Heart left ventricle (tissue), 16 donors: ENCODE results near the gene GNAO1. TPM values are rescaled to one million over a fixed set of nuclear protein-coding genes. Genes with fewer than 3 reads are reported as not detected.

Experiments used
- ATAC-seq, 4 donors: fragments of 200-7000 bp; cut with Tn5 transposase; one replicate each; pipeline ENCODE4 v1.9.1; 2020 to 2022; ENCODE audit warnings: moderate library complexity in 4 of 4, mild to moderate bottlenecking in 3 of 4, moderate number of reproducible peaks in 1 of 4
- DNase-seq, 5 donors: peaks; one replicate each; pipeline ENCODE4 v3.0.0-alpha.2; 2020
- H3K27ac ChIP-seq, 12 donors: fragments of 200-600 bp; sonication (generic) in 4 of 12; one replicate each; pipeline versions ENCODE4 v1.5.0 to v1.8.0; 2016 to 2022; ENCODE audit warnings: mild to moderate bottlenecking in 2 of 12
- H3K27me3 ChIP-seq, 9 donors: fragments of 200-600 bp; sonication (generic) in 2 of 9; one replicate each; pipeline versions ENCODE4 v1.5.1 to v1.8.0; 2016 to 2022; ENCODE audit warnings: mild to moderate bottlenecking in 3 of 9
- H3K36me3 ChIP-seq, 9 donors: fragments of 200-600 bp; sonication (generic) in 2 of 9; one replicate each; pipeline versions ENCODE4 v1.5.0 to v1.8.0; 2018 to 2022; ENCODE audit warnings: mild to moderate bottlenecking in 2 of 9
- H3K4me1 ChIP-seq, 12 donors: fragments of 200-600 bp; sonication (generic) in 4 of 12; one replicate each; pipeline versions ENCODE4 v1.5.0 to v1.8.0; 2016 to 2022; ENCODE audit warnings: mild to moderate bottlenecking in 3 of 12
- H3K4me3 ChIP-seq, 12 donors: fragments of 200-600 bp; sonication (generic) in 4 of 12; one replicate each; pipeline versions ENCODE4 v1.5.0 to v1.8.0; 2017 to 2022; ENCODE audit warnings: mild to moderate bottlenecking in 9 of 12, moderate library complexity in 4 of 12
- H3K9me3 ChIP-seq, 12 donors: fragments of 200-600 bp; sonication (generic) in 4 of 12; one replicate each; pipeline versions ENCODE4 v1.5.0 to v1.8.0; 2016 to 2022; ENCODE audit warnings: mild to moderate bottlenecking in 1 of 12
- CTCF ChIP-seq, 12 donors: fragments of 200-600 bp; sonication (generic) in 4 of 12; IDR thresholded peaks; one replicate each; pipeline versions ENCODE4 v1.5.0 to v1.8.0; 2018 to 2022; ENCODE audit warnings: antibody characterized with exemption in 12 of 12, mild to moderate bottlenecking in 5 of 12
- POLR2A ChIP-seq, 2 donors: fragments of 450-650 bp; IDR thresholded peaks; one replicate each; pipeline ENCODE4 v1.6.1; 2017; ENCODE audit warnings: antibody characterized with exemption in 2 of 2, mild to moderate bottlenecking in 2 of 2, moderate library complexity in 2 of 2
- WGBS, 4 donors: extraction: QIAGEN DNeasy Blood & Tissue Kit in 2 of 4; methylation state at CpG; one replicate each; pipeline versions ENCODE4 v1.1.5 to v1.1.7; 2013 to 2018; 5-methylcytosine and 5-hydroxymethylcytosine counted together
- intact Hi-C, 10 donors: fragments of 100-400 bp; cut with DNase I; formaldehyde crosslinking; loops; one replicate each; pipeline versions ENCODE4 v1.11.1 to v1.14.2; 2022
- polyA plus RNA-seq, 2 donors: library from polyadenylated mRNA; stranded (reverse); fragments of 200-250 nt; gene quantifications; one replicate each; pipeline ENCODE4 v1.2.3, GENCODE V29; 2013
- total RNA-seq, 9 donors: library from RNA; depleted of rRNA in 2 of 9; stranded (reverse); fragments of >200 nt in 2 of 9; fragmentation: NEBNext Ultra II Directional in 3 of 9; extraction: Animal tissue kit (Norgen Biotek cat#: 25700) in 3 of 9; gene quantifications; one replicate each; pipeline versions ENCODE4 v1.1.0 to v1.2.4, GENCODE V29; 2016 to 2023
- donor health status: ischemic (EF 13 %, LVEDD 7.1; RV severe dilation, severe dysfunction).
- donor health status: healthy with polysubstance abuse.
- donor health status: DM: no; HTN: yes; CAD: no.
- donor health status: DM: no; HTN: no; CAD: no.
- donor health status: ischemic (EF 25% LVEDD 6.9; RV normal size, moderate dysfunction).
- donor health status: ischemic (EF 25% LVEDD 5.7; RV mildly dilated, moderate dysfunction).
- donor health status: healthy.
- donor health status: DM: yes; HTN: yes; CAD: no.
- donor health status: ischemic (EF 35%, LVEDD 5.7; RV mildly dilated, moderate dysfunction).
- donor health status: nonischemic (EF 11% LVEDD 7.7; RV severe dilation, severe dysfunction).
- donor health status: DM: yes; HTN: yes; CAD: no.
- donor health status: PGD.
- donor health status: ischemic (EF 29% LVEDD 5.4; RV normal size, mild dysfunction).
- donor health status: nonischemic (EF 23%, LVEDD 6.1; RV moderate dilation, normal function).

GNAO1 gene
- total and polyA plus RNA-seq, 11 donors, result 1.4 to 26.8 (median 12.0) TPM

- H3K9me3 ChIP-seq, result no peaks in the 10 kb centered on the region
- WGBS, 4 donors, result 19 to 26% (median 20%) methylated on average over 33 of the region's 33 CpGs
- H3K4me1 ChIP-seq, result peaks cover 0 to 50% (median 15%) of the 10 kb centered on the region in 12 donors
- TF ChIP-seq POLR2A (IDR thresholded peaks at IDR 0.05), result no peak
- TF ChIP-seq CTCF (IDR thresholded peaks at IDR 0.05), result no peak
- no peaks in the 10 kb centered on the region for H3K36me3 ChIP-seq
- peaks cover 0 to 59% (median 0%) of the 10 kb centered on the region in 9 donors for H3K27me3 ChIP-seq
- intact Hi-C loops, result loop anchor here in 8 of 10 donors (5.0 to 10.0 kb wide), 10 partner anchors 62 to 248 kb away; no protein-coding TSS in a partner anchor
- H3K4me3 ChIP-seq, result peak overlapping the region in 7 of 12 donors; percentile 38 to 76 (median 43)
- ATAC-seq (no peak), DNase-seq (no peak)
- peak overlapping the region in 1 of 12 donors; percentile 92 for H3K27ac ChIP-seq
These were observed 2.0 kb downstream of the GNAO1 start for GRCh38 chr16:56192986-56193945.

- WGBS, 4 donors, result 3 to 4% (median 3%) methylated on average over 47 to 48 of the region's 48 CpGs
These were observed 2.9 kb downstream of the GNAO1 start for GRCh38 chr16:56193951-56194726.

GRCh38 chr16:56195151-56195550 lies 3.9 kb downstream of the GNAO1 start:
- Histone ChIP-seq H3K4me1 (peaks cover 0 to 49% (median 15%) of the 10 kb centered on the region in 12 donors), H3K4me3 (no peak overlapping the region), H3K9me3 (no peaks in the 10 kb centered on the region), H3K36me3 (no peaks in the 10 kb centered on the region), H3K27me3 (peaks cover 0 to 45% (median 0%) of the 10 kb centered on the region in 9 donors), H3K27ac (no peak overlapping the region)
- no peak for TF ChIP-seq POLR2A (IDR thresholded peaks at IDR 0.05)
- TF ChIP-seq CTCF (IDR thresholded peaks at IDR 0.05), result no peak
- 28 to 48% (median 35%) methylated on average over 2 of the region's 2 CpGs for WGBS, 4 donors
- intact Hi-C loops, result loop anchor here in 8 of 10 donors (2.0 to 10.0 kb wide), 6 partner anchors 60 to 250 kb away; no protein-coding TSS in a partner anchor
- ATAC-seq (no peak), DNase-seq (no peak)

More at GRCh38 chr16:56193951-56194726, 2.9 kb downstream of the GNAO1 start:
- no peaks in the 10 kb centered on the region for H3K36me3 ChIP-seq
- intact Hi-C loops, result loop anchor here in 9 of 10 donors (2.0 to 10.0 kb wide), 12 partner anchors 61 to 249 kb away; no protein-coding TSS in a partner anchor
- peak overlapping the region in 10 of 12 donors; percentile 17 to 56 (median 43) for H3K4me3 ChIP-seq
- peak; percentile 81 to 90 (median 87) for ATAC-seq
- H3K4me1 ChIP-seq, result peaks cover 0 to 50% (median 15%) of the 10 kb centered on the region in 12 donors
- DNase-seq, result peak; percentile 87 to 92 (median 90)
- peaks cover 0 to 51% (median 0%) of the 10 kb centered on the region in 9 donors for H3K27me3 ChIP-seq
- no peak overlapping the region for H3K27ac ChIP-seq
- H3K9me3 ChIP-seq, result no peaks in the 10 kb centered on the region
- TF ChIP-seq POLR2A (IDR thresholded peaks at IDR 0.05) (no peak), CTCF (IDR thresholded peaks at IDR 0.05) (peak in 1 of 12 donors; percentile 28)
